Measurements from ENCODE around the gene CLBA1. TPM values are rescaled to one million over a fixed set of nuclear protein-coding genes. Genes with fewer than 3 reads are reported as not detected.

The CLBA1 gene
- total RNA-seq, 4 donors from 2014 or later = 10.1 to 21.0 (median 12.8) TPM

DNA sequence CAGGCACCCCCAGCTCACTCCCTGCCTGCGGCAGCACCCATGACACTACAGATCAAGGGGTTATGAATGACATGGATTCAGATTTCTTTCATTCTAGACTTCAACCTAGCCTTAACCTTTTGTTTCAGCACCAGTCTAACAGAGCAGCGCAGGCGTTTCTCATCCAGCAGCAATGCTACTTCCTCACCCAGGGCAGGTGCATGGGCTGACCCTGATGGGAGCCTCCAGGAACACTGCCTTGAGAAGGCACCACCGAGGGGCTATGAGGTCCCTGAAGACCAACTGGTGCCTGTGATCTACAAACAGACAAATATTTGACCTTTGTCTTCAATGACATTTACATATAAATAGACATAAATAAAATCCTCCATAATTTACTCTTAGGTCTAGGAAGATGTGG lies 24.5 kb downstream of the CLBA1 start:
- 71 to 78% methylated on average over 4 of the region's 4 CpGs for WGBS, 2 donors
- Histone ChIP-seq H3K4me3 (no peak overlapping the region), H3K36me3 (peaks cover 0 to 57% (median 0%) of the 10 kb centered on the region in 3 donors), H3K27ac (no peak overlapping the region), H3K27me3 (no peaks in the 10 kb centered on the region), H3K4me1 (peaks cover 0 to 4% (median 0%) of the 10 kb centered on the region in 4 donors), H3K9me3 (no peaks in the 10 kb centered on the region)
- TF ChIP-seq POLR2A (IDR thresholded peaks at IDR 0.05) (no peak), EP300 (IDR thresholded peaks at IDR 0.05) (no peak)
- TF ChIP-seq, protein P1, sequence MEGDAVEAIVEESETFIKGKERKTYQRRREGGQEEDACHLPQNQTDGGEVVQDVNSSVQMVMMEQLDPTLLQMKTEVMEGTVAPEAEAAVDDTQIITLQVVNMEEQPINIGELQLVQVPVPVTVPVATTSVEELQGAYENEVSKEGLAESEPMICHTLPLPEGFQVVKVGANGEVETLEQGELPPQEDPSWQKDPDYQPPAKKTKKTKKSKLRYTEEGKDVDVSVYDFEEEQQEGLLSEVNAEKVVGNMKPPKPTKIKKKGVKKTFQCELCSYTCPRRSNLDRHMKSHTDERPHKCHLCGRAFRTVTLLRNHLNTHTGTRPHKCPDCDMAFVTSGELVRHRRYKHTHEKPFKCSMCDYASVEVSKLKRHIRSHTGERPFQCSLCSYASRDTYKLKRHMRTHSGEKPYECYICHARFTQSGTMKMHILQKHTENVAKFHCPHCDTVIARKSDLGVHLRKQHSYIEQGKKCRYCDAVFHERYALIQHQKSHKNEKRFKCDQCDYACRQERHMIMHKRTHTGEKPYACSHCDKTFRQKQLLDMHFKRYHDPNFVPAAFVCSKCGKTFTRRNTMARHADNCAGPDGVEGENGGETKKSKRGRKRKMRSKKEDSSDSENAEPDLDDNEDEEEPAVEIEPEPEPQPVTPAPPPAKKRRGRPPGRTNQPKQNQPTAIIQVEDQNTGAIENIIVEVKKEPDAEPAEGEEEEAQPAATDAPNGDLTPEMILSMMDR (IDR thresholded peaks at IDR 0.05) = no peak
- DNase-seq (ENCODE audit: low spot score in 2 of 2) = no peak

DNA sequence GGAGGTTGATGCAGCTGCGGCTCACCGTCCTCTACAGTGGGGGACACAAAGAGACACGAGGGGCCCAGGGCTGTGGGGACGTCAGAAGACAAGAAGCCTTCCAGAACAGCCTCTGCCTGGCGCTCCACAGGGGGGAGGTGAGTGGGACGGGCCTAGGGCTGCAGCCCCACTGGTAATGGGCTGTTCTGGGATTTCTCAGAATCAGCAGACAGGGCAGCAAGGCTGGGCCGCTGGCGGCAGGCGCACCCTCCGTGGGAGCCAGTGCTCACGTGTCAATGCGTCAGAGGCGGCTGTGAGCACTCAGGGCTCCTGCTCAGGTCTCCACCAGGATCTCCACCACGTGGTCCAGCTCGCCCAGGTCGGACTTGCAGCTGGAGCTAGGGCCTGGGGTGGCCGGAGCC lies 25.3 kb downstream of the CLBA1 start:
- WGBS, 2 donors = 63 to 76% methylated on average over 6 to 7 of the region's 17 CpGs
- DNase-seq (ENCODE audit: low spot score in 2 of 2) = no peak
- no peak for TF ChIP-seq POLR2A (IDR thresholded peaks at IDR 0.05)
- no peak for TF ChIP-seq EP300 (IDR thresholded peaks at IDR 0.05)
- no peaks in the 10 kb centered on the region for H3K9me3 ChIP-seq
- peaks cover 0 to 4% (median 0%) of the 10 kb centered on the region in 4 donors for H3K4me1 ChIP-seq
- no peaks in the 10 kb centered on the region for H3K27me3 ChIP-seq
- no peak overlapping the region for H3K4me3 ChIP-seq
- no peak overlapping the region for H3K27ac ChIP-seq
- H3K36me3 ChIP-seq = peaks cover 0 to 51% (median 0%) of the 10 kb centered on the region in 3 donors

DNA sequence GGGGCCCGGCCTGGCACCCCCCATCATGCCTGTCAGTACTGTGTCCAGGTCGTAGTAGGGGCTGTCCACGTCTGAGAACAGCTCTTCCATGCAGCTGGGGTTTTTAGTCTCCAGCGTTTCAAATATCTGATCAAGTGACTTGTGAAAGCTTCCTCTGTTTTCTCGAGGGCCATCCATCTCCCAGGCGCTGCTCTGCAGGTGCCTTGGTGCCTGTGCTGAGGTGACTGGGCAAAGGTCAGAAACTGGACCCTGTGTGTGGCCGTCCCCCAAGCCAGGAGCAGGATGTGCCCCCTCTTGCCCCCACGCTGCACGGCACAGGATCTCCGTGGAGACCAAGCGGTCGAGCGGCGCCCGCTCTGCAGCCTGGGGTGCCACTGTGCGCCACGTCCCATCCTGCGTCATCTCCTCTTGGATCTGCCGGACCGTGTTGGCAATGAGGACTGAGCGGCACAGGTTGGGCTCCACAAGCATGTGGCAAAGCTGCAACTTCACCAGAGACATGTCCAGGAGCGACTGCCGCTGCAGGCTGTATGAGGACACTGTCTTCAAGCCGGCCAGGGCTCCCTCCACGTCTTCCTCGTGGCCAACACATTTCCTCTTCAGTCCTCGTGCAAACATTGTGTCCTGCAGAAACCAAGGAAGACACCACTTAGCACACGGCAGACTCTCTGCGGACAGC lies 25.9 kb downstream of the CLBA1 start:
- WGBS, 2 donors = 83 to 85% methylated on average over 23 to 29 of the region's 29 CpGs
- peaks cover 0 to 4% (median 0%) of the 10 kb centered on the region in 4 donors for H3K4me1 ChIP-seq
- no peaks in the 10 kb centered on the region for H3K27me3 ChIP-seq
- peaks cover 0 to 46% (median 0%) of the 10 kb centered on the region in 3 donors for H3K36me3 ChIP-seq
- H3K4me3 ChIP-seq = no peak overlapping the region
- H3K9me3 ChIP-seq = no peaks in the 10 kb centered on the region
- no peak overlapping the region for H3K27ac ChIP-seq
- DNase-seq (ENCODE audit: low spot score in 2 of 2) = no peak
- TF ChIP-seq POLR2A (IDR thresholded peaks at IDR 0.05) = no peak
- TF ChIP-seq, protein P1 (IDR thresholded peaks at IDR 0.05) = no peak
- TF ChIP-seq EP300 (IDR thresholded peaks at IDR 0.05) = no peak

DNA sequence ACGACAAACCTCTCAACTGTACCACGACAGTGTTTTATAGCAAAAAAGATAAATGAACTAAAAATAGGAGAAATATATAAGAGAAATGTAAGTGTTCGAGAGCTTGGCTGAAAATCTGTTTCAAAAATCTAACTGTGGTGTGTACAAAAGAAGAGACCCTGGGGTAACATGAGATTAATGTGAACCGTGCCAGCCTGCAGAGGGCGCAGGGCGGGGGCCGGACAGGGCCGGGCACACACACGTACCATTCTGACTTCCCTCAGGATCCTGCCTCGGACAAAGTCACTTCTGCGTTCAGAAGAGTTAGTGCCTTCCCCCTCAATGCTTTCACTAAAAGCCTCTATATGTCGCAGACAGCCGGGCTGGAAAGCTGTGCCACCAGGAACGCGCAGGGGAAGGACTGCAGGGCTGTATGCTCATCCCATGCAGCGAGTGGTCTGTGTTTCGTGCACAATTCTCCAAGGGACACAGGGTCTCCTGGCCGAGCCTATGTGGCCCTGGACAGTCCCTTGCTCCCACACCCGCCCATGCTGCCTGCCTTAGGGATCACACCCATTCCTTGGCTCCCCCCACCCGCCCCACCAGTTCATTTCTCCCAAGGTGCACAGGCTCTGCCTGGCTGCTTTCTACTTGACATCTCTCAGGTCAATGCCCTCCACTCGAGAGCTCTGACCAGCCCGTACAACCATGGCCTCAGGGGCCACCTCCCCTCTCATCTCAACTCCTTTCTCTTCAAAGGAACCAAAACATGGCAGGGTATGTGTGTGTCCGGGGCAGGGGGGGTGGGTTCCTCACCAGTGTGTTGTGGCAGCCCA lies 26.8 kb downstream of the CLBA1 start:
- Histone ChIP-seq H3K4me1 (peaks cover 0 to 4% (median 0%) of the 10 kb centered on the region in 4 donors), H3K27ac (no peak overlapping the region), H3K4me3 (no peak overlapping the region), H3K36me3 (peaks cover 0 to 38% (median 0%) of the 10 kb centered on the region in 3 donors), H3K9me3 (no peaks in the 10 kb centered on the region), H3K27me3 (no peaks in the 10 kb centered on the region)
- WGBS, 2 donors = 65 to 69% methylated on average over 22 to 23 of the region's 23 CpGs
- no peak for DNase-seq (ENCODE audit: low spot score in 2 of 2)
- no peak for TF ChIP-seq EP300 (IDR thresholded peaks at IDR 0.05)
- TF ChIP-seq, protein P1 (IDR thresholded peaks at IDR 0.05) = no peak
- TF ChIP-seq POLR2A (IDR thresholded peaks at IDR 0.05) = no peak

DNA sequence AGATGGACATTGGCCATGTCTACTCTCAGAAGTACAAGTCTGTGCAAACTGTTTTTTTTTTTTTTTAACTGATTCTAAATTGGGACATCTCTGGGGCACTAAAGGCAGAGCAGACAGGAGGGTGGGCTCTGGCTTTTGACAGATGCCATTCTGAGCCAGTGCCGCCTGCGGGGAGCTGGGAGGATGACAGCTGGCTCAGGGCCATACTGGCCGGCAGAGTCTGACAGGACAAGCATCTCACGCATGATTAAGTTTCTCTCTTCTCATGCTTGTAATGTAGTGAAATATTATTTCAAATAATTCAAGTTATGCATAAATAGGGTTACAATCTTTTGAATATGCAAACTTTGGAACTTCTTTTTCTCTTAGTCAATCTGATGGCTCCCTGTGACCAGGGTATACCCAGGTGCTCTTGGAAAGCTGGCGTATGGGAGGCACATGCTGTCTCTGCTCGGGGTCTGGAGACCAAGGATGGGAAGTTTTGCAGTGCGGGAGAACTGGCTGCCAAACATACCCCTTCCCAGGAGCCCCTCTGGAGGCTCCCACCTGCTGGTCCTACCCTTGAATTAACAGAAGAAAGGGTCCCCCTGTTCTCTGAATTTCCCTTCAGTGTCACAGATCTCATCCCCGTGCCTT lies 27.7 kb downstream of the CLBA1 start:
- H3K27me3 ChIP-seq = no peaks in the 10 kb centered on the region
- H3K36me3 ChIP-seq = peaks cover 0 to 29% (median 0%) of the 10 kb centered on the region in 3 donors
- H3K4me3 ChIP-seq = no peak overlapping the region
- WGBS, 2 donors = 42 to 51% methylated on average over 8 of the region's 8 CpGs
- H3K27ac ChIP-seq = no peak overlapping the region
- no peak for DNase-seq (ENCODE audit: low spot score in 2 of 2)
- H3K4me1 ChIP-seq = peaks cover 0 to 4% (median 0%) of the 10 kb centered on the region in 4 donors
- H3K9me3 ChIP-seq = no peaks in the 10 kb centered on the region
- TF ChIP-seq POLR2A (IDR thresholded peaks at IDR 0.05) (no peak), EP300 (IDR thresholded peaks at IDR 0.05) (no peak)
- TF ChIP-seq, protein P1 (IDR thresholded peaks at IDR 0.05) = no peak
